ENCODE data around the gene CRTC2.
A peak's percentile ranks its signal among the peaks of the same experiment; 100 is the strongest.

Gene CRTC2

DNA sequence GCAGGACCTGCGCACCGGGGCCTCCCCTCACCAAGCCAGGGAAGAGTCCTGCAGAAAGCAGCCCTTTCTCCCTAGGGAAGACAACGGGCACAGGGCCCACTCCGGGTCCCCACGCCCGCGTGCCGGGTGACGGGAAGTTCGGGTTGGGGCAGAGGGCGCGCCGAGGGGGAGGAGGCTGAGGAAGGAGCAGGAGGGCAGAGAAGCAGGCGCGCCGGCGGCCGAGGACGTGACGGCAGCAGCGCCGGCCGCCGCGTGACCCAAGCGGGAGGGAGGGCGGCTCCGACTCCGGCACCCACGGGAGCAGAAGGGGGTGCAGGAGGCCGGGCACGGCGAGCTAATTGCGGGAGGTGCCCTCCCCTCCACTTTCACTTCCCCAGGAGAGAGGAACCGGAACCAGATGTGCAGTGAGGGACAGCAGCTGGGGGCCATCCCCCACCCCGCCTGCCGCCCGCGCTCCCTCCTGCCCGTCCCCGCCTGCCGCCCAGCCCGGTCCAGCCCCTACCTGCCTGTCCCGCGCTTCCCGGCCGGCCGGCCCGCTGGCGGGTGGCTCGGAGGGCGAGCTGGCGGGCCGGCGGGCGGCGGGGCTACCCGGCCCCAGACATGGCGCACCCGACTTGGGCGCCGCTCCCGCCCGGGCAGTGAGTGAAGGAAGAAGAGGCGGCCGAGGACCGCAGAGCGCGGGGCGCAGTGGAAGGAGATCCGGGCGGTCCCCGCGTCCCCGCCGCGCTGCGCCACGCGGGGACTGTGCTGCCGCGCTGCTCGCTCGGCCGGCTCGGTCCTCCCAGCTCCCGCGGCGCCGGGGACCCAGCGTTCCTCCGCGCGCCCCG lies 12.4 kb downstream of the CRTC2 start:
- DNase-seq (ENCODE audit: low read depth): peak; percentile 71
- TF ChIP-seq, protein P1, sequence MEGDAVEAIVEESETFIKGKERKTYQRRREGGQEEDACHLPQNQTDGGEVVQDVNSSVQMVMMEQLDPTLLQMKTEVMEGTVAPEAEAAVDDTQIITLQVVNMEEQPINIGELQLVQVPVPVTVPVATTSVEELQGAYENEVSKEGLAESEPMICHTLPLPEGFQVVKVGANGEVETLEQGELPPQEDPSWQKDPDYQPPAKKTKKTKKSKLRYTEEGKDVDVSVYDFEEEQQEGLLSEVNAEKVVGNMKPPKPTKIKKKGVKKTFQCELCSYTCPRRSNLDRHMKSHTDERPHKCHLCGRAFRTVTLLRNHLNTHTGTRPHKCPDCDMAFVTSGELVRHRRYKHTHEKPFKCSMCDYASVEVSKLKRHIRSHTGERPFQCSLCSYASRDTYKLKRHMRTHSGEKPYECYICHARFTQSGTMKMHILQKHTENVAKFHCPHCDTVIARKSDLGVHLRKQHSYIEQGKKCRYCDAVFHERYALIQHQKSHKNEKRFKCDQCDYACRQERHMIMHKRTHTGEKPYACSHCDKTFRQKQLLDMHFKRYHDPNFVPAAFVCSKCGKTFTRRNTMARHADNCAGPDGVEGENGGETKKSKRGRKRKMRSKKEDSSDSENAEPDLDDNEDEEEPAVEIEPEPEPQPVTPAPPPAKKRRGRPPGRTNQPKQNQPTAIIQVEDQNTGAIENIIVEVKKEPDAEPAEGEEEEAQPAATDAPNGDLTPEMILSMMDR (IDR thresholded peaks at IDR 0.05; ENCODE audit: insufficient read depth, low read depth, low read length, missing control alignments): no peak
- H3K4me3 ChIP-seq (ENCODE audit: low read length): peak overlapping the region; percentile 74

DNA sequence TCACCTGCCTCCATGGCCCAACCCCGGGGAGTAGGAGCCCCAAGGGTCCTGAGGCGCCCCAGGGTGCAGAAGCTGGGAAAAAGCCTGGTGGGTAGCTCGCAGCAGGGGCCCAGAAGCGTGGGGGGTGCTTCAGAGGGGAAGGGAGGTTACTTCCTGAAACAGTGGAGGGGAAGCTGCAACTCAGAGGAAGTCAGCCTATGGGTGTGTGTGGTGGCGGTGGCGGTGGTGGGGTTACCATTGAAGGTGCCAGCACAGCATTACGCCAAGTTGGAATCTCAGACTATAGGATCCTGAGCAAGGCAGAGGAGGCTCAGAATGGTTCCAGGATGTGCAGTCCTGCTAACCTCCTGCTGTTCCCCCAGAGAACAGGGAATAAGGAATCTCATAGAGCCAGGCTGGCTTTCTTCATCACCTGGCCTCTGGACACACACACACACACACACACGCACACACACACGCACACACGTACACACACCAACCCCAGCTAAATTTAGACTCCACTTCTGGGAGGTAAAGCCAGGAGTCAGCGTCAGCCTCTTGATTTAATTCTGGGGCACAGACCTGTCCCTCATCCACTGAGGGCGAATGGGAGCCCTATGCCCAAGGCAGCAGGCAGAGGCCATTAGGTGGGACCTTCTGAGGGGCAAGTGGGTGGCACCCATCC lies 13.1 kb downstream of the CRTC2 start:
- DNase-seq (ENCODE audit: low read depth): peak; percentile 54
- H3K4me3 ChIP-seq (ENCODE audit: low read length): peak overlapping the region; percentile 74
- TF ChIP-seq, protein P1 (IDR thresholded peaks at IDR 0.05; ENCODE audit: insufficient read depth, low read depth, low read length, missing control alignments): no peak

DNA sequence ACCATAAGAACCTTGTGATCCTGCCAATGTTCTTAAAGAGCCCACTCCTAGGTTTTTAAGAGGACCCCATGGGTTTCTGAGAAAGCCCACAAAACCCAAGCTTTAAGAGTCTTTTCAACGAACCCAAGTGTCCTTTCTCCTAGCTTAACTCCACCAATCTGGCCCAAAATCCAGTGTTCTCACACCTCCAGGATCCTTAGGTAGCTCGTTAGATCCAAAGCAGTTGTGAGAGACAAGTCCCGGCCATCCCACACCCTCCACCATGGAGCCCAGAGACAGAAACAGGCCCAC lies 13.6 kb downstream of the CRTC2 start:
- TF ChIP-seq, protein P1 (IDR thresholded peaks at IDR 0.05; ENCODE audit: insufficient read depth, low read depth, low read length, missing control alignments): no peak
- no peak for DNase-seq (ENCODE audit: low read depth)
- no peak overlapping the region for H3K4me3 ChIP-seq (ENCODE audit: low read length)

DNA sequence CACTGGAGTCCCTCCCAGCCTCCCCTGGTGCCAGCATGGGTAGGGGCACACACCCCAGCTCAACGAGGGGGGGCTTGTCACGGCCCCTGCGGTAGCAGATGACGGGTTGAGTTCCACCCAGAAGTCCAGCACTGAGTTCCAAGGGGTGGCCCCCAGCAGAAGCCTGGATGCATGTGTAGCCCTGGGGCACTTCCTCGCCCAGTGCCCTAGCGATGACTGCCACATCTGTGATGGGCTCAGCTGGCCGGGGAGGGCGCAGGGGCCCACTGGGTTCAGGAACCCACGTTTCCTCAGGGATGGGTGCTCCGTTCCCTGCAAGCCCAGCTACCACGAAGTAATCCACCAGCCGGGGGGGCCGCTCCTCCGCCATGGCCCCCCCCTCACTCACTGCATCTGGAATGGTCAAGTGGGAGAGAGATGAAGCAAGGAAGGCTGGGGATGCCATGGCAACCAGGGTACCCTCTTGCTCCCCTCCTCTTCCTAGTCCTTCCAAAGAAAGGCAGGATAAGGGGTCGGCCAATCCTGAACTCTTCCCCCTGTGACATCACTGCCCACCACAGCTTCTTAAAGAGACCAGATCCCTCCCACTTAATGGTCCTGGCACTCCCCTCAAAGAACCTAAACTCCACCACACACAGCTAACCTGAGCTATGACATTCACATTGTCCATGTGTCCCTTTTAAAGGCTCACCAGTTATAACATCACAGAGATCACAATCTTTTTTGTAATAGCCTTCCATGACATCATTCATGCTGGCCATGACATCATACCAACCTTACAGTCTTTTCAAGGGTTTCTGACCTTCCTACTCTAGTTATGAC lies 14.2 kb downstream of the CRTC2 start:
- no peak for DNase-seq (ENCODE audit: low read depth)
- TF ChIP-seq, protein P1 (IDR thresholded peaks at IDR 0.05; ENCODE audit: insufficient read depth, low read depth, low read length, missing control alignments): no peak
- no peak overlapping the region for H3K4me3 ChIP-seq (ENCODE audit: low read length)

DNA sequence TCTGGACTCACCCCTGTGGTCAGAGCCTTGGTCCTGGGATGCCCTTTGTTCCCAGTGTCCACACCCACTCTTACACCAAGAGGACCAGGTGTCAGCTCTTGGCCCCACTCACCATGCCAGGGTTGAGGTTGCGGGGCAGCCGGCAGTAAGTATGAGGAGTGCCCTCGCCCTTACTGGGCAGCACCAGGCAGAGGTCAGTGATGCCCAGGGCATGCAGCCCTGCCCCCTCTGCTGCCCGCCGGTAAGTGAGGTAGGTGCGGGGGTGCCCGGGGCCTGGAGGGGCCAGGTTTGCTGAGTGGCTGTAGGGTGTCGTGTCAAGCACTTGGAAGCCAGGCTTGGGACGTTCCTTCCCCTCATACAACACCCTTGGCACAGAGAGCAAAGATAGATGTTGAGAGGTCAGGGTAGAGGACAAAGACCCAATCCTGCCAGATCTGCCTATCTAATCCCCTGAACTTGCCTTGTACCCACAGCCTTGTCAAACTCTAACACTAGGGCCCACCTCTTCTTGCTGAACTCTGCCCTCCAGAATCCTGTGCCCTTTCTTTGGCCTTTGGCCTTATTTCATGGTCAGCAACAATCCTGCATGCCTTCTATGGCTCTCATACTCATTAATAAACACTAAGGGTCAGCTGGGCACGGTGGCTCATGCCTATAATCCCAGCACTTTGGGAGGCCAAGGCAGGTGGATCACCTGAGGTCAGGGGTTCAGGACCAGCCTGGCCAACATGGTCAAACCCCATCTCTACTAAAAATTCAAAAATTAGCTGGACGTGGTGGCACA lies 15.5 kb downstream of the CRTC2 start:
- H3K4me3 ChIP-seq (ENCODE audit: low read length): no peak overlapping the region
- TF ChIP-seq, protein P1 (IDR thresholded peaks at IDR 0.05; ENCODE audit: insufficient read depth, low read depth, low read length, missing control alignments): no peak
- no peak for DNase-seq (ENCODE audit: low read depth)

All from epithelial cell of esophagus (primary cell).